ENCODE results near the gene PACSIN2. TPM values are rescaled to one million over a fixed set of nuclear protein-coding genes. Genes with fewer than 3 reads are reported as not detected.

PACSIN2 gene
- total and polyA plus RNA-seq, 8 donors: 45.1 to 109 (median 95.4) TPM

GRCh38 chr22:42891696-42892095 is 123.3 kb downstream of the PACSIN2 start:
- Histone ChIP-seq H3K27me3 (no peaks in the 10 kb centered on the region), H3K4me3 (peak overlapping the region in 1 of 4 donors; percentile 17), H3K9me3 (no peaks in the 10 kb centered on the region), H3K4me1 (peaks cover 64 to 88% (median 70%) of the 10 kb centered on the region in 3 donors), H3K27ac (peak overlapping the region; percentile 84 to 93 (median 92)), H3K36me3 (peaks cover 0 to 10% (median 0%) of the 10 kb centered on the region in 3 donors)
- TF ChIP-seq, protein P1, sequence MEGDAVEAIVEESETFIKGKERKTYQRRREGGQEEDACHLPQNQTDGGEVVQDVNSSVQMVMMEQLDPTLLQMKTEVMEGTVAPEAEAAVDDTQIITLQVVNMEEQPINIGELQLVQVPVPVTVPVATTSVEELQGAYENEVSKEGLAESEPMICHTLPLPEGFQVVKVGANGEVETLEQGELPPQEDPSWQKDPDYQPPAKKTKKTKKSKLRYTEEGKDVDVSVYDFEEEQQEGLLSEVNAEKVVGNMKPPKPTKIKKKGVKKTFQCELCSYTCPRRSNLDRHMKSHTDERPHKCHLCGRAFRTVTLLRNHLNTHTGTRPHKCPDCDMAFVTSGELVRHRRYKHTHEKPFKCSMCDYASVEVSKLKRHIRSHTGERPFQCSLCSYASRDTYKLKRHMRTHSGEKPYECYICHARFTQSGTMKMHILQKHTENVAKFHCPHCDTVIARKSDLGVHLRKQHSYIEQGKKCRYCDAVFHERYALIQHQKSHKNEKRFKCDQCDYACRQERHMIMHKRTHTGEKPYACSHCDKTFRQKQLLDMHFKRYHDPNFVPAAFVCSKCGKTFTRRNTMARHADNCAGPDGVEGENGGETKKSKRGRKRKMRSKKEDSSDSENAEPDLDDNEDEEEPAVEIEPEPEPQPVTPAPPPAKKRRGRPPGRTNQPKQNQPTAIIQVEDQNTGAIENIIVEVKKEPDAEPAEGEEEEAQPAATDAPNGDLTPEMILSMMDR (IDR thresholded peaks at IDR 0.05): no peak
- DNase-seq (peak in 2 of 6 donors; percentile 50 to 57), ATAC-seq (no peak), FAIRE-seq (no peak)
- 72 to 73% methylated on average over 3 of the region's 3 CpGs for WGBS, 2 donors
- intact Hi-C loops (cut with DNase I): no loop called here

DNA sequence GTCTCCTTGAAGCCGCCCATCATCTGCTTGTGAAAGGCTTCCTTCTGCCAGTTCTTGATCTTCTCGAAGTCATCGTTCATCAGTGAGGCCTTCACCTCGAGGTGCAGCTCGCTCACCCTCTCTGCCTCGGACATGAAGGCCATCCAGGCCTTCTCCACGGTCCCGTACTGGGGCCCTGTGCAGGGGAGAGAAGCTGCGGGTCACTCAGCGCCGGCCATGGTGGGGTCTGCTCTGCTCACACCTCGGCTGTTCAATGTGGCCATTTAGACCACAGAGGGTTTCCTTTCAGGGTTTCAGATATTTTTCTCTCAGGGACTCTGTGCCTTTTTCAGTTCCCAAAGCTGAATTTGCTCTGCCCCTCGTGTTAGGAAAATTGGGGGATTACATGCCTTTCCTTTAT is 123.9 kb downstream of the PACSIN2 start:
- H3K4me1 ChIP-seq: peaks cover 66 to 91% (median 75%) of the 10 kb centered on the region in 3 donors
- no peak for FAIRE-seq
- no peaks in the 10 kb centered on the region for H3K9me3 ChIP-seq
- DNase-seq: no peak
- no peak overlapping the region for H3K4me3 ChIP-seq
- peak overlapping the region; percentile 25 to 93 (median 92) for H3K27ac ChIP-seq
- no peaks in the 10 kb centered on the region for H3K27me3 ChIP-seq
- TF ChIP-seq, protein P1 (IDR thresholded peaks at IDR 0.05): no peak
- H3K36me3 ChIP-seq: peaks cover 0 to 10% (median 0%) of the 10 kb centered on the region in 3 donors
- ATAC-seq: no peak
- intact Hi-C loops (cut with DNase I): no loop called here
- 79 to 83% methylated on average over 13 of the region's 13 CpGs for WGBS, 2 donors

DNA sequence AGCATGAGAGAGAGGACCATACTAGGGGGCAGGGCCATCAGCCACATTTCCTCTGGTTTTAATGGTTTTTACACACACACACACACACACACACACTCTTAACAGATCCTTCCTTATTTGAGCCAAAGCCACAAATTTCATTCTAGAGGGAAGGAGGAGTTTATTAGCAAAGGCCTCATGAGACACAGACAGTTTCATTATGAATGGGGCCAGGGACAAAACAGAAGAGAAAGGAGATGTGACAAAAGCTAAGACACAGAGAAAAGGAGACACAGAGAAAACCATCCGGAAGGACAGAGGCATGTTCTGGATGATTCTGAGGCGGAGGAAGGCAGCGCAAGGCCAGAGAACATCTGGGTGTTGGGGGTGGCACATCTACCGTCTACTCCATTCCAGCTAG is 125.6 kb downstream of the PACSIN2 start:
- intact Hi-C loops (cut with DNase I): no loop called here
- peaks cover 65 to 83% (median 68%) of the 10 kb centered on the region in 3 donors for H3K4me1 ChIP-seq
- TF ChIP-seq, protein P1 (IDR thresholded peaks at IDR 0.05): no peak
- H3K9me3 ChIP-seq: no peaks in the 10 kb centered on the region
- H3K27ac ChIP-seq: peak overlapping the region in 2 of 4 donors; percentile 91 to 93
- DNase-seq: no peak
- FAIRE-seq: no peak
- peaks cover 0 to 11% (median 0%) of the 10 kb centered on the region in 3 donors for H3K36me3 ChIP-seq
- 85 to 92% methylated on average over 4 of the region's 4 CpGs for WGBS, 2 donors
- H3K4me3 ChIP-seq: no peak overlapping the region
- no peak for ATAC-seq
- no peaks in the 10 kb centered on the region for H3K27me3 ChIP-seq

GRCh38 chr22:42887523-42888507 is 127.1 kb downstream of the PACSIN2 start:
- no peak for FAIRE-seq
- TF ChIP-seq, protein P1 (IDR thresholded peaks at IDR 0.05): no peak
- H3K4me3 ChIP-seq: no peak overlapping the region
- DNase-seq: peak; percentile 74 to 91 (median 84)
- peaks cover 58 to 69% (median 62%) of the 10 kb centered on the region in 3 donors for H3K4me1 ChIP-seq
- peak overlapping the region; percentile 79 to 96 (median 88) for H3K27ac ChIP-seq
- intact Hi-C loops (cut with DNase I): no loop called here
- WGBS, 2 donors: 19 to 25% methylated on average over 14 of the region's 14 CpGs
- no peaks in the 10 kb centered on the region for H3K9me3 ChIP-seq
- no peaks in the 10 kb centered on the region for H3K27me3 ChIP-seq
- ATAC-seq: peak; percentile 72 to 81 (median 77)
- H3K36me3 ChIP-seq: peaks cover 0 to 23% (median 12%) of the 10 kb centered on the region in 3 donors

Measured in pancreas (tissue), 10 donors.